ENCODE results near the gene CHCHD2. TPM values are rescaled to one million over a fixed set of nuclear protein-coding genes. Genes with fewer than 3 reads are reported as not detected.
A peak's percentile ranks its signal among the peaks of the same experiment; 100 is the strongest.
"Not testable (repeated sequence)": the region's sequence is repeated elsewhere in the genome, so short reads cannot be mapped to it uniquely, and the experiment has no call there.

CHCHD2 gene
- total RNA-seq, 1 donor from 2014 or later, result 468 TPM

DNA sequence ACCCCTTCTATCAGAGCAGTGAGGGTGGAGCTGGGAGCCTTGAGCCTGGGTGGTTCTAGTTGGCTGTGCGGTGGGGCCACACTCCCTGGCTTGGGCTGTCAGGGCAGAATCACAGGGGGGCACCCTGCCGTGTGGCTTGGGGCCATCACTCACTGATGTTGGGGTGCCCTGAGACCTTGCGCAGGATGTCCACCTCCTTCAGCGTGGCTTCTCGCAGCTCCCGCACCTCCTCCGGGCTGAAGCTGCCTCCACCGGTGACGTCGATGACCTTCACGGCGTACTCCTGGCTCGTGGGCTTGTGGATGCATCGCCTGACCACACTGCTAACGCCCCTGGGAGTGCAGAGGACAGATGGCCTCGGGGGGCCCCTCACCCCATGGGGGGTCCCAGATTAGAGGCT, 18.8 kb downstream of the CHCHD2 start:
- H3K36me3 ChIP-seq, result peaks cover 44% of the 10 kb centered on the region
- H3K4me1 ChIP-seq, result peaks cover 34% of the 10 kb centered on the region
- H3K27ac ChIP-seq (replicated peaks), result no peak overlapping the region
- intact Hi-C loops (cut with micrococcal nuclease), result no loop called here
- DNase-seq, result no peak
- no peaks in the 10 kb centered on the region for H3K9me3 ChIP-seq (replicated peaks)
- H3K4me3 ChIP-seq, result no peak overlapping the region
- TF ChIP-seq, protein P1, sequence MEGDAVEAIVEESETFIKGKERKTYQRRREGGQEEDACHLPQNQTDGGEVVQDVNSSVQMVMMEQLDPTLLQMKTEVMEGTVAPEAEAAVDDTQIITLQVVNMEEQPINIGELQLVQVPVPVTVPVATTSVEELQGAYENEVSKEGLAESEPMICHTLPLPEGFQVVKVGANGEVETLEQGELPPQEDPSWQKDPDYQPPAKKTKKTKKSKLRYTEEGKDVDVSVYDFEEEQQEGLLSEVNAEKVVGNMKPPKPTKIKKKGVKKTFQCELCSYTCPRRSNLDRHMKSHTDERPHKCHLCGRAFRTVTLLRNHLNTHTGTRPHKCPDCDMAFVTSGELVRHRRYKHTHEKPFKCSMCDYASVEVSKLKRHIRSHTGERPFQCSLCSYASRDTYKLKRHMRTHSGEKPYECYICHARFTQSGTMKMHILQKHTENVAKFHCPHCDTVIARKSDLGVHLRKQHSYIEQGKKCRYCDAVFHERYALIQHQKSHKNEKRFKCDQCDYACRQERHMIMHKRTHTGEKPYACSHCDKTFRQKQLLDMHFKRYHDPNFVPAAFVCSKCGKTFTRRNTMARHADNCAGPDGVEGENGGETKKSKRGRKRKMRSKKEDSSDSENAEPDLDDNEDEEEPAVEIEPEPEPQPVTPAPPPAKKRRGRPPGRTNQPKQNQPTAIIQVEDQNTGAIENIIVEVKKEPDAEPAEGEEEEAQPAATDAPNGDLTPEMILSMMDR (IDR thresholded peaks at IDR 0.05; ENCODE audit: borderline replicate concordance), result no peak
- H3K27me3 ChIP-seq (ENCODE audit: low read depth), result no peaks in the 10 kb centered on the region

DNA sequence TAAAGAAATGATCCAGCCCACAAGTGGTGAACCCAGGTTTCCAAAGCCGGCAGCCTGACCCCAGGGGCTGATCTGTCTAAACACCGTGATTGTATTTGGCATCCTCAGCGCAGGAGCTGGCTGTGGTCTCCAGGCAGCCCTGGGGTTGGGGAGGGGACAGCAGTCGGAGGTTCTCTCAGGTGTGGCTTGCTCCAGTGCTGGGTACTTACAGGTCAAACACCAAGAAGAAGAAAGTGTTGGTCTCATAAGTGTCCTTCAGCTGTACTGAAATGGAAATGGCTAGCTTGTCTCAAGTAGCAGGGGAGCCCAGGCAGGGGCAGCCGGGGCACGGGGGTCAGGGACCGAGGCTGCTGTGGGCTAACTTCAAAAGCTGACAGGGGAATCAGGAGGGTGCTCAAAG, 19.5 kb downstream of the CHCHD2 start:
- H3K27ac ChIP-seq (replicated peaks), result no peak overlapping the region
- TF ChIP-seq, protein P1 (IDR thresholded peaks at IDR 0.05; ENCODE audit: borderline replicate concordance), result no peak
- DNase-seq, result no peak
- H3K4me3 ChIP-seq, result no peak overlapping the region
- no peaks in the 10 kb centered on the region for H3K9me3 ChIP-seq (replicated peaks)
- H3K27me3 ChIP-seq (ENCODE audit: low read depth), result no peaks in the 10 kb centered on the region
- intact Hi-C loops (cut with micrococcal nuclease), result no loop called here
- H3K36me3 ChIP-seq, result peaks cover 51% of the 10 kb centered on the region
- H3K4me1 ChIP-seq, result peaks cover 32% of the 10 kb centered on the region

DNA sequence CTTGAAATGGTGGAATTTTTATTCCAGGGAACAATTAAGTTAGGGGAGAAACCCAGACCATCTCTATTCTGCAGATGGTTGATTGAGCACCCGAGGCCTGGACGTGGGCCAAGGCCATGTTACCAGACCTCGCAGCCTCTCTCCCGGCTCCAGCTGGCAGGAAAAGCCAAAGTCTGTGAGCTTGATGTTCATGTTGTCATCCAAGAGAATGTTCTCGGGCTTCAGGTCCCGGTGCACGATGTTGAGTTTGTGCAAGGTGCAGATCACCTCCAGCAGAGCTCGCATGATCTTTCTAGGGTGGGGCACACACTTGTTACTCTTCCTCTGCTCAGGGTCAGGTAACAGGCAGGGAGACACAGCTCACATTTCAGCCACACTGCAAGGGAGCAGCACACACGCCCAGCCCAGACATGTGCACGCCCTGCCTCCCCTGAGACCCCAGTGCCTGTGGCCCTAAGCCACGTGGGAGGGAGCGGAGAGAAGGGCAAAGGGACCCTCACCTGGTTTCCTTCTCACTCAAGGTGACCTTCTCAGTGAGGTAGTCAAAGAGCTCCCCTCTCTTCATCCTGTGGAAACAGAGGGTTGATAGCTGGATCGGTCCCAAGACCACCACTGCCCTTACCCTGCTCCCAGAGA, 23.0 kb downstream of the CHCHD2 start:
- H3K27me3 ChIP-seq (ENCODE audit: low read depth), result no peaks in the 10 kb centered on the region
- H3K27ac ChIP-seq (replicated peaks), result peak overlapping the region; percentile 74
- TF ChIP-seq, protein P1 (IDR thresholded peaks at IDR 0.05; ENCODE audit: borderline replicate concordance), result no peak
- H3K4me1 ChIP-seq, result peaks cover 56% of the 10 kb centered on the region
- intact Hi-C loops (cut with micrococcal nuclease), result no loop called here
- H3K4me3 ChIP-seq, result no peak overlapping the region
- peak; percentile 72 for DNase-seq
- H3K9me3 ChIP-seq (replicated peaks), result no peaks in the 10 kb centered on the region
- peaks cover 54% of the 10 kb centered on the region for H3K36me3 ChIP-seq

DNA sequence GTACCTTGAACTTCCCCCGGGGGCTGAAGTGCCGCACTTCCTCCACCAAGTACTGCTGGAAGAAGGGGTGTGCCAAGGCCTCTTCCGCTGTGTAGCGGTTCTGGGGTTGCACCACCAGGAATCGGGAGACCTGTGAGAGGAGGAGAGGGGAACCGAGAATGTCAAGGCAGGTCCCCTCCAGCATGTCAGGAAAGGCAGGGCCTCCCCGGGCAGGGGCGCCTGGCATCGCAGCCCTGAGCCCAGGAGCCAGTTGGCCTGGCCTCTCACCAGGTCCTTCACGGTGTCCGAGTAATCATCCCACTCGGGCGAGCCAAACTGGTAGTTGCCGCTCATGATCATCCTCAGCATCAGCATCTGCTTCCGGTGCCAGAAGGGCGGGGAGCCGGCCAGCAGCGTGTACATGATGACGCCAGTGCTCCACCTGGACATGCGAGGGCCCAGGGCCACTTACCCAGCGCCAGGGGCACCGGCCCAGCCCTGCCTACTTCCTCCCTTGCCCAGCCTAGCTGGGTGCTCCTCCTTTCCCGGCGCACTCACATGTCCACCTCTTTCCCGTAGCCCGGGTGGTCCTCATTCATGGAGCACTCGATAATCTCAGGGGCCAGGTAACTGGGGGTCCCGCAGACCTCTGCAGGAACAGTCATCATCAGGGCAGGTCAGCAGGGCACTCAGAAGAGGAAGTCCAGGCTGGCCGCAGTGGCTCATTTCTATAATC, 24.5 kb downstream of the CHCHD2 start:
- Histone ChIP-seq H3K4me1 (peaks cover 59% of the 10 kb centered on the region), H3K9me3 (replicated peaks) (no peaks in the 10 kb centered on the region), H3K36me3 (peaks cover 43% of the 10 kb centered on the region), H3K27ac (replicated peaks) (peak overlapping the region; percentile 95), H3K27me3 (ENCODE audit: low read depth) (no peaks in the 10 kb centered on the region), H3K4me3 (no peak overlapping the region)
- no peak for DNase-seq
- intact Hi-C loops (cut with micrococcal nuclease), result no loop called here
- TF ChIP-seq, protein P1 (IDR thresholded peaks at IDR 0.05; ENCODE audit: borderline replicate concordance), result no peak

DNA sequence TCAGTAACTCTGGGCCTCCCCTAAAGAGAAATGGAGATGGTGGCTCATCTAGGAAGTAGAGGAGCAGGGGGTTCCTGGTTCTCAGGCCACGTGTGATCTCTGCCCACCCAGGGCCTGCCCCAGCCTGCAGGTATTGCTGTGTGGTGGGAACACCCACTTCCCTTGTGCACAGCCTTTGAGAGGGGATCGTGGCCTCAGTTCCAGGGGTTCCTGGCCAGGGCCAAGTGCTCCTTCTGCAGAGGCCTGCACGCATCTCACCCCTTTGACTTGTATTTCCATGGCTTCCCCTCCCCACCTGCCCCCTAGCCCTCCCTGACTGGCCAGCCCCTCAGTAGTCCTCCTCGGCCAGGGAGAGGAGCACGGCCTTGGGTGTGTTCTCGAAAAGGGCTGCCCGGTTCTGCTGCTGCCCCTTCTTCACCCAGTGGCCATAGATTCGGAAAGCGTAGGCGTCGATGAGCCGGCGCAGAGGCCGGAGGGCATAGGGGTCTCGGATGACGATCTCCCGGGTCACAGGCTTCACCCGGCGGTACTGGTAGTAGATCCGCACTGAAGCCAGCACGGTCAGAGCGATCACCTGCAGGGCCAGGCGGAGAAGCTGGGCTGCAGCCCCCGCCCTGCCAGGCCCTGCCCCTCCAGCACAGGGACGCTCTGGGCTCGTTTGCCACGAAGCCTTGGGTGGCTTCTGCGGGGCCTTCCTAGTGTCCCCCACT, 25.4 kb downstream of the CHCHD2 start:
- Histone ChIP-seq H3K36me3 (peaks cover 34% of the 10 kb centered on the region), H3K4me1 (peaks cover 59% of the 10 kb centered on the region), H3K27ac (replicated peaks) (peak overlapping the region; percentile 95)
- H3K4me3 ChIP-seq; H3K9me3 ChIP-seq (replicated peaks); H3K27me3 ChIP-seq (ENCODE audit: low read depth); intact Hi-C loops (cut with micrococcal nuclease); DNase-seq: not testable (repeated sequence)
